Urinary bladder (tissue), 4 donors: ENCODE measurements around the gene GAK. TPM values are rescaled to one million over a fixed set of nuclear protein-coding genes. Genes with fewer than 3 reads are reported as not detected.

Source experiments
- DNase-seq: peaks from one replicate; pipeline ENCODE4 v3.0.0-alpha.2; 2015; ENCODE audit errors: extremely low spot score
- H3K27ac ChIP-seq: one replicate; pipeline ENCODE4 v1.5.1; 2013; ENCODE audit warnings: low read depth, mild to moderate bottlenecking, moderate library complexity
- H3K36me3 ChIP-seq: one replicate; pipeline ENCODE4 v1.6.1; 2013; ENCODE audit warnings: mild to moderate bottlenecking, moderate library complexity; ENCODE audit not compliant: insufficient read depth
- H3K4me1 ChIP-seq: one replicate; pipeline ENCODE4 v1.6.1; 2013; ENCODE audit warnings: mild to moderate bottlenecking, moderate library complexity; ENCODE audit not compliant: insufficient read depth
- H3K4me3 ChIP-seq: one replicate; pipeline ENCODE4 v1.5.1; 2013; ENCODE audit warnings: low read depth, low read length
- WGBS: extraction: QIAGEN DNeasy Blood & Tissue Kit; methylation state at CpG from one replicate; pipeline ENCODE4 v1.1.7; 2013; 5-methylcytosine and 5-hydroxymethylcytosine counted together
- polyA plus RNA-seq: library from polyadenylated mRNA; stranded (reverse); fragments of 200-250 nt; gene quantifications from one replicate; pipeline ENCODE4 v1.2.3, GENCODE V29; 2013
- total RNA-seq: library from RNA; depleted of rRNA; stranded (reverse); fragments of >200 nt; gene quantifications from one replicate; pipeline ENCODE4 v1.2.3, GENCODE V29; 2014
- donor health status: healthy with polysubstance abuse.
- donor health status: healthy.

The GAK gene
- total and polyA plus RNA-seq, 2 donors: 44.8 to 76.2 TPM

- no peak overlapping the region for H3K4me3 ChIP-seq
- no peaks in the 10 kb centered on the region for H3K4me1 ChIP-seq
- H3K36me3 ChIP-seq: no peaks in the 10 kb centered on the region
- no peak for DNase-seq
- H3K27ac ChIP-seq: no peak overlapping the region
- WGBS: 76% methylated on average over 9 of the region's 9 CpGs
Measured at GRCh38 chr4:871484-871883, 60.6 kb downstream of the GAK start.

DNA sequence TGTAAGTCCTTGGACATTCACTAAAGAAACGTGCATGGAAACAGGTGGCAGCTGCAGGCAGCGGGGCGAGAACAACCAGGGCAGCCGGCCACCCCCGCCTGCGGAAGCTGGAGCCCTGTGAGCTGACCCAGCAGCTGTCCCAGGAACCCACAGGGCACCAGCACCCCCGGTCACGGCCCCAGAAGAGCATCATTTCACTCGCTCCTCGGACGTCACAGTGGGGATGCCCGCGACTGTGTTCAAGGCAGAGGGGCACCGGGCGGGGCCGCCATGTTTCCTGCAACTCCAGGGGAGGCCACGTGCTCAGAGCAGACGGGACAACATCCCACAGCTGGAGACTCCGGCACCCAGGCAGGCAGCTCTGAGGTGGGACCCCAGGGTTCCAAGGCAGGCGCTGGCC, 61.2 kb downstream of the GAK start:
- Histone ChIP-seq H3K4me3 (no peak overlapping the region), H3K36me3 (no peaks in the 10 kb centered on the region), H3K27ac (no peak overlapping the region), H3K4me1 (no peaks in the 10 kb centered on the region)
- WGBS: 88% methylated on average over 20 of the region's 20 CpGs
- no peak for DNase-seq

DNA sequence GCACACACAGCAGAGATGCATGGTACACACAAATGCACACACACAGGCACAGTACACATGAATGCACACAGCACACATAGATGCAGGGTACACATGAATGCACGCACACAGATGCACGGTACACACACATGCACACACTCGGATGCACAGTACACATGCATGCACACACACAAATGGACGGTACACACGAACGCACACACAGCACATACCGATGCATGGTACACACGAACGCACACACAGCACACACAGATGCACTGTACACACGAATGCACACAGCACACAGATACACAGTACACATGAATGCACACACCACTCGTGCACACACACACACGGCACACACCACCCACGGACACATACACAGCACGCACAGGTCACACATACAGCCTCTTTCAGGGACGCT, 62.3 kb downstream of the GAK start:
- Histone ChIP-seq H3K36me3 (peaks cover 2% of the 10 kb centered on the region), H3K4me3 (no peak overlapping the region), H3K27ac (no peak overlapping the region), H3K4me1 (no peaks in the 10 kb centered on the region)
- WGBS: 98% methylated on average over 15 of the region's 15 CpGs
- no peak for DNase-seq

DNA sequence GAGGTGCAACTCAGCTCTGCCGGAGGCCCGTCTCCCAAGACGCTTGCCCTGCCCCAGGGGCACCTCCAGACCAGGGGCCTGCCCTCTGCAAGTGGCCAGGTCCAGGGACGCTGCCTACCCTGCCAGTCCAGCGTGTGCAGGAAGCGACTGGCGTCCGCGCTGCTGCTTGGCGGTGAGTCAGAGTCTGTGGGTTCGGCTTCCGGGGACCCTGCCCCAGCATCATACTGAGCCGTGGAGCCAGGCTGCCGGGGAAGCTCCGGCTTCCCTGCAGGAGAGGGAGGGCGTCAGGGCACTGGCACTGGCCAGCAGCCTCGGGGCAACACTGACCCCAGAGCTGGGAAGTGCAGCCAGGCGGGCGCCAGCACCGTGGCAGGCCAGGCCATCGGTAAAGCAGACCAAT, 63.7 kb downstream of the GAK start:
- Histone ChIP-seq H3K4me3 (no peak overlapping the region), H3K4me1 (no peaks in the 10 kb centered on the region), H3K36me3 (peaks cover 3% of the 10 kb centered on the region), H3K27ac (no peak overlapping the region)
- DNase-seq: no peak
- 96% methylated on average over 21 of the region's 21 CpGs for WGBS

GRCh38 chr4:867526-868250, 64.4 kb downstream of the GAK start:
- Histone ChIP-seq H3K36me3 (peaks cover 3% of the 10 kb centered on the region), H3K27ac (no peak overlapping the region), H3K4me1 (no peaks in the 10 kb centered on the region), H3K4me3 (no peak overlapping the region)
- DNase-seq: no peak
- WGBS: 88% methylated on average over 26 of the region's 26 CpGs

- no peak for DNase-seq
- no peak overlapping the region for H3K4me3 ChIP-seq
- H3K27ac ChIP-seq: no peak overlapping the region
- WGBS: 88% methylated on average over 28 of the region's 28 CpGs
- no peaks in the 10 kb centered on the region for H3K4me1 ChIP-seq
- H3K36me3 ChIP-seq: peaks cover 3% of the 10 kb centered on the region
Measured at GRCh38 chr4:866761-867390, 65.2 kb downstream of the GAK start.

- no peaks in the 10 kb centered on the region for H3K4me1 ChIP-seq
- no peak overlapping the region for H3K4me3 ChIP-seq
- no peak for DNase-seq
- no peak overlapping the region for H3K27ac ChIP-seq
- WGBS: 92% methylated on average over 24 of the region's 24 CpGs
- peaks cover 3% of the 10 kb centered on the region for H3K36me3 ChIP-seq
Measured at GRCh38 chr4:866068-866760, 65.9 kb downstream of the GAK start.

- H3K36me3 ChIP-seq: peaks cover 3% of the 10 kb centered on the region
- DNase-seq: no peak
- WGBS: 89% methylated on average over 18 of the region's 18 CpGs
Measured at GRCh38 chr4:865572-865971, 66.5 kb downstream of the GAK start.

GRCh38 chr4:865121-865465, 67.0 kb downstream of the GAK start:
- H3K4me3 ChIP-seq: no peak overlapping the region
- DNase-seq: no peak
- peaks cover 3% of the 10 kb centered on the region for H3K36me3 ChIP-seq
- WGBS: 96% methylated on average over 11 of the region's 11 CpGs
- no peaks in the 10 kb centered on the region for H3K4me1 ChIP-seq
- H3K27ac ChIP-seq: no peak overlapping the region

More at GRCh38 chr4:865572-865971, 66.5 kb downstream of the GAK start:
- no peaks in the 10 kb centered on the region for H3K4me1 ChIP-seq
- H3K4me3 ChIP-seq: no peak overlapping the region
- H3K27ac ChIP-seq: no peak overlapping the region

GRCh38 chr4:864456-865120, 67.5 kb downstream of the GAK start:
- Histone ChIP-seq H3K36me3 (peaks cover 5% of the 10 kb centered on the region), H3K27ac (no peak overlapping the region), H3K4me3 (no peak overlapping the region), H3K4me1 (no peaks in the 10 kb centered on the region)
- DNase-seq: no peak
- WGBS: 95% methylated on average over 42 of the region's 42 CpGs

DNA sequence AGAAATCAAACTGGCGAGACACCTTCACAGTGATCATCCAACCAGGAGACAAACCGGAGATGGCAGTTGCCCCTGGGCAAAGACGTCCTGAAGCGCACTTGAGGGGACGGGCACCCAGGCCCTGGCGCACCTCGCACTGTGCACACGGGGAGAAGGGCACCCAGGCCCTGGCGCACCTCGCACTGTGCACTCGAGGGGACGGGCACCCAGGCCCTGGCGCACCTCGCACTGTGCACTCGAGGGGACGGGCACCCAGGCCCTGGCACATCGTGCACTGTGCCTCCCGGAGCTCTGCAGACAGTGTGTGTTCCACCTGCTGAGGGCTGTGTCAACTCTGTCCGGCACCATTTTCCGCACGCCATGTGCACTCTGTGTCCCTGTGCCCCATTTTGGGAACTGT, 71.6 kb downstream of the GAK start:
- Histone ChIP-seq H3K27ac (no peak overlapping the region), H3K4me3 (no peak overlapping the region), H3K36me3 (peaks cover 7% of the 10 kb centered on the region), H3K4me1 (no peaks in the 10 kb centered on the region)
- no peak for DNase-seq
- 98% methylated on average over 21 of the region's 21 CpGs for WGBS

GRCh38 chr4:859496-859895, 72.6 kb downstream of the GAK start:
- no peak for DNase-seq
- Histone ChIP-seq H3K27ac (no peak overlapping the region), H3K4me1 (no peaks in the 10 kb centered on the region), H3K36me3 (peaks cover 3% of the 10 kb centered on the region), H3K4me3 (no peak overlapping the region)
- WGBS: 94% methylated on average over 13 of the region's 13 CpGs

DNA sequence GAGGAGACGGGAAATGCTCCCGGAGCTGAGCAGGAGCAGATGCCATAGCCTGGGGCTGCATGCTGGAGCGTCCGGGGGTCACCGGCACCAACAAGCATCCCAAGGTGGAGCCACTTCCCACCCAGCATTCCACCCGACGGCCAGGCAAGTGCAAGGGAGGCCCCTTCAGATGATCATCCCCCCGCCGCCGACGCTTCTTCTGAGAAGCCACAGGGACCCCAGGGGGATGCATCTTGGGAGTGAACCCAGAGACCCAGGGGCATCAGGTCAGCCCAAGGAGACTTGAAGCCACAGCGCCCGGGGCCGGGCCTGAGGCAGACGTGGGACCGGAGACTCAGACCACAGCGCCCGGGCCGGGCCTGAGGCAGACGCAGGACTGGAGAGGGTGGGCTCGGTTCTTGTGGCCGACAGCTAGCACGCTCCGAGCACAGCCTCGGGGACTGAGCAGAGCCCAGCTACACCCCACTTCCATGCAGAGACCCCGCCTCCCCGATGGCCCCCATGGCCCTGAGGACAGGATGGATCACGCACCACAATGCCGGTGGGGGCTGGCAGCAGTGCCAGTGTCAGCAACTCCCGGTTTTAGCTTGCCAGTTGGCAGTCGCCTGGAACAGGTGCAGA, 73.2 kb downstream of the GAK start:
- peaks cover 3% of the 10 kb centered on the region for H3K36me3 ChIP-seq
- WGBS: 96% methylated on average over 31 of the region's 31 CpGs
- no peak overlapping the region for H3K27ac ChIP-seq
- H3K4me3 ChIP-seq: no peak overlapping the region
- H3K4me1 ChIP-seq: no peaks in the 10 kb centered on the region
- no peak for DNase-seq
